LNCaP clone FGC (cell line): ENCODE results near the gene MARCHF6.
"Not testable (repeated sequence)": the region's sequence is repeated elsewhere in the genome, so short reads cannot be mapped to it uniquely, and the experiment has no call there.

Experiments
- DNase-seq: peaks from one replicate; pipeline ENCODE4 v3.0.0-alpha.2; 2011; ENCODE audit warnings: low read depth
- H3K4me3 ChIP-seq: 2 replicates; pipeline ENCODE4 v1.5.1; 2011; ENCODE audit warnings: mild to moderate bottlenecking, low read depth, low read length, control low read depth
- CTCF ChIP-seq: IDR thresholded peaks from 2 replicates; pipeline ENCODE4 v1.5.1; 2012; ENCODE audit warnings: mild to moderate bottlenecking; ENCODE audit not compliant: control insufficient read depth, insufficient read depth; ENCODE audit errors: extremely low read depth

The MARCHF6 gene

GRCh38 chr5:10387690-10388089 is 34.2 kb downstream of the MARCHF6 start:
- DNase-seq: no peak
- H3K4me3 ChIP-seq: no peak overlapping the region
- no peak for TF ChIP-seq CTCF

DNA sequence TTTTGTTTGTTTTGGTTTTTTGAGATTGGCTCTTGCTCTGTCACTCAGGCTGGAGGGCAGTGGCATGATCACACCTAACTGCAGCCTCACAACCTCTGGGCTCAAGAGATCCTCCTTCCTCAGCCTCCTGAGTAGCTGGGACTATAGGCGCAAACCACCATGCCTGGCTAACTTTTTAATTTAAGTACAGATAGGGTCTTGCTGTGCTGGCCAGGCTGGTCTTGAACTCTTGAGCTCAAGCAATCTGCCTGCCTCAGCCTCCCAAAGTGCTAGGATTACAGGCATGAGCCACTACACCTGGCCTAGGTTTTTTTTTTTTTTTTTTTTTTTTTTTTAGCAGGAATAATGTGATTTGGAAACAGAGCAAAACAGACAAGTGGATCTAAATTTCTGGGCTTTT is 37.6 kb downstream of the MARCHF6 start:
- H3K4me3 ChIP-seq: no peak overlapping the region
- no peak for TF ChIP-seq CTCF
- DNase-seq: no peak

- DNase-seq, H3K4me3 ChIP-seq: not testable (repeated sequence)
Measured at GRCh38 chr5:10392567-10393328, 39.3 kb downstream of the MARCHF6 start.

GRCh38 chr5:10393491-10393890 is 40.0 kb downstream of the MARCHF6 start:
- TF ChIP-seq CTCF: no peak
- no peak overlapping the region for H3K4me3 ChIP-seq
- no peak for DNase-seq

DNA sequence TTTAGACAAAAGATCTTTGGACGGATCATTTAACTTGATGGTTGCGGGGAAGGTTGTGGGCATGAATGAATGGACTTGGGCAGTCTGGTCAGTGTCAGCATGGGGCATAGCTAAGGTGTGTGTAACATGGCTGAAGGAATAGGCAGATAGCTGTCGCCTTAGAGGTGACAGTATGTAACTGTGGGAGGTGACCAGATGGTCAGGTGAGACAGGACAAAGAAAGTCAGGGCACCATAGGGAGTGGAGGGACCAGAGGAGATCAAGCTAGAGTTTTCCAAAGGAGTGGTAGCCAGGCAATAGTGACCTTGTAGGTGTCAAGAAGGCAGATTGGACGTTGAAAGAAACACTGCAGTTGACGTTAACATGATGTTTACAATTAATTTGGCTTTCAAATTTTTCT is 43.1 kb downstream of the MARCHF6 start:
- H3K4me3 ChIP-seq: no peak overlapping the region
- DNase-seq: no peak
- TF ChIP-seq CTCF: no peak

DNA sequence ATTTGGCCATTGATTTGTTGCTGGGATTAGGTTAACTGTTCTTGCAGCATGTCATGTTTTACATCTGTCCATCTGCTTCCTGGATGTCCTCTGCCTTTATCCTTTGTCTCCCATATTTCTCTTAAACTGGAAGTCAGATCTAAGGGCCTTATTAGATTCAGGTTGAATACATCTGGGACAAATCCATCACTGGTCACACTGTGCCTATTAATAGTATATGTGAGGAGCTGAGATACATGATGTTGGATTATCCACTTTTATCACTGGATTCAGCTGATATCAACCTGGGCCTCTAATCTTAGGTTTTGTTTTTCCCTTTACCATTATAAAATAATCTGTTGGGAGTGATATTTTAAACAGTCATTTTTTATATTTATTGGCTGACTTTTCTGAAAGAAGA is 46.3 kb downstream of the MARCHF6 start:
- H3K4me3 ChIP-seq: no peak overlapping the region
- no peak for DNase-seq
- TF ChIP-seq CTCF: no peak

DNA sequence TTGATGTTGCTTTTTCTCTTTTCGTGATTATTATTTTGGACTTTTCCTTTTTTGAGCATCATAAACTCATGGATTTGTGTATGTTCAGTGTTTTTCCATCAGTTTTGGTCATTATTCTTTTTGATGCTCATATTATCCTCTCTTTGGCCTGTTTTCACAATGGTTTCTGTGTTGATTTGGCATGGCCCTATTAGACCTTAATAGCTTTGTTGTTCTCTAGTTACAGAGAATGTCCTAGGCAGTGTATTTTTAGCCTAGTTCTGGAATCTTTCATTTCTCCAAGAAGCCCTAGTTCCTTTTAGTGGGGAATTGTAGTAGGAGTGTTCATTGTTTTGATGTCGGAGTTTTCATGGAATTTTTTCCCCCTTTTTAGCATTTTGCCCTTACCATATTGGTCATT is 46.9 kb downstream of the MARCHF6 start:
- H3K4me3 ChIP-seq: no peak overlapping the region
- DNase-seq: no peak
- no peak for TF ChIP-seq CTCF
